Gastroesophageal sphincter (tissue), 4 donors: ENCODE results near the gene TBX20. TPM values are rescaled to one million over a fixed set of nuclear protein-coding genes. Genes with fewer than 3 reads are reported as not detected.
A peak's percentile ranks its signal among the peaks of the same experiment; 100 is the strongest.
"Not testable (repeated sequence)": the region's sequence is repeated elsewhere in the genome, so short reads cannot be mapped to it uniquely, and the experiment has no call there.

Experiments
- ATAC-seq: fragments of 150-250 bp; one replicate; pipeline ENCODE4 v1.9.1; 2016; ENCODE audit warnings: mild to moderate bottlenecking, moderate library complexity
- H3K27ac ChIP-seq, 4 donors: fragments of 200-600 bp; sonication (generic) in 3 of 4; 1 replicate in 3 of 4; 2 replicates in 1 of 4; pipeline ENCODE4 v1.5.1; 2016 to 2019
- H3K27me3 ChIP-seq: fragments of 200-600 bp; sonication (generic); one replicate; pipeline ENCODE4 v1.5.1; 2019
- H3K36me3 ChIP-seq, 2 donors: fragments of 200-600 bp; sonication (generic); one replicate each; pipeline ENCODE4 v1.5.1; 2019; ENCODE audit warnings: control low read depth in 1 of 2
- H3K4me1 ChIP-seq, 3 donors: fragments of 200-600 bp; sonication (generic); 1 replicate in 2 of 3; 2 replicates in 1 of 3; pipeline ENCODE4 v1.5.1; 2016 to 2019; ENCODE audit warnings: control low read depth in 2 of 3
- H3K4me3 ChIP-seq, 2 donors: fragments of 200-600 bp; sonication (generic); one replicate each; pipeline ENCODE4 v1.5.1; 2019; ENCODE audit warnings: mild to moderate bottlenecking in 1 of 2, moderate library complexity in 1 of 2
- H3K9me3 ChIP-seq, 3 donors: fragments of 200-600 bp; sonication (generic); one replicate each; pipeline ENCODE4 v1.5.1; 2017 to 2019; ENCODE audit warnings: control low read depth in 2 of 3
- CTCF ChIP-seq, 4 experiments: fragments of 200-600 bp in 2 of 4; fragments of 450-650 bp in 2 of 4; sonication (generic) in 1 of 4; IDR thresholded peaks; one replicate each; pipeline ENCODE4 v1.5.1; 2017 to 2019; ENCODE audit warnings: antibody characterized with exemption in 4 of 4, mild to moderate bottlenecking in 2 of 4, moderate library complexity in 2 of 4
- EP300 ChIP-seq: sonication (generic); formaldehyde crosslinking; IDR thresholded peaks from one replicate; pipeline ENCODE4 v1.6.1; 2017; ENCODE audit warnings: antibody characterized with exemption, mild to moderate bottlenecking
- POLR2A ChIP-seq, 2 donors: fragments of 450-650 bp; IDR thresholded peaks; one replicate each; pipeline ENCODE4 v1.6.1; 2017; ENCODE audit warnings: antibody characterized with exemption in 2 of 2, mild to moderate bottlenecking in 2 of 2, moderate library complexity in 1 of 2
- POLR2AphosphoS5 ChIP-seq: sonication (generic); formaldehyde crosslinking; IDR thresholded peaks from one replicate; pipeline ENCODE4 v1.6.1; 2017; ENCODE audit warnings: antibody characterized with exemption
- WGBS, 2 donors: methylation state at CpG; one replicate each; pipeline ENCODE4 v1.1.5; 2018; ENCODE audit warnings: low coverage in 1 of 2; 5-methylcytosine and 5-hydroxymethylcytosine counted together
- total RNA-seq, 4 donors: library from RNA; depleted of rRNA; stranded (reverse); fragments of >200 nt; gene quantifications; one replicate each; pipeline ENCODE4 v1.1.0, GENCODE V29; 2016

Gene TBX20
- total RNA-seq, 4 donors from 2014 or later = 0.54 to 5.4 TPM; not detected in 2

- H3K36me3 ChIP-seq, H3K27ac ChIP-seq, H3K27me3 ChIP-seq, H3K4me3 ChIP-seq, H3K9me3 ChIP-seq, ATAC-seq, H3K4me1 ChIP-seq: not testable (repeated sequence)
- 82 to 83% methylated on average over 2 of the region's 2 CpGs for WGBS, 2 donors
Measured at GRCh38 chr7:35200170-35200569, 53.7 kb downstream of the TBX20 start.

DNA sequence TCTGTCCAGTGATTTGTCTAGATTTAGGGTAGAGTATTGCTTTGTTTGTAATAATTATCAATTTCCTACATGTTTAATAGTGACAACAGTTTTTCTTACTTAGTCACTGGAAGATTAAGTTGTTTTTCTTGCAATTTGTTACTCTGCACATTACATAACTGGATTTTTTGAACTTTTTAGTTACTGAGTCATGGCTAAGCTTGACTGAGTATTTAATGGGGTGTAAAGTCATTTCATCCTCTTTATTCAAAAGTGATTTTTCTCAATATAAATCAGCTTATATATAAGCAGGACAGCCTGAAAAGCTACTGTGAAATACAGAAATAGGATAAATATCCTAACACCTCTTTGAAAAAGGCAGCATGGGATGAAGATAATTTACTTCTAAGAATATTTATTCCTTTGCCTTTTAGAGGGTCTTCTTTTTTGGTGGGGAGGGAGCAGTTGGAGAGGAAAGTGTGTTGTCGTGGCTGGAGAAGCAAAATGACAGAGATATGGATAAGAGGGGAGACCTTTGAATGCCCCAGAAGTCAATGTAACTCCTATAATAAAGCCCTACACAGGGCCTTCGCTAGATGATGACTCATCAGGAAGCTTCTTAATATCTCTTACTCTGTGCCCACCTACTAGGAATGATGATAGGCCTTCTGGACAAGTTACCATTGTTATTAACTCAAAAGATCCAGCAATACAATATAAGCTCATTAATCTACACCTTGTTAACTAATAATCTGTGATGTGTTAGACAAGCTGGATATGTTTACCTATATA, 55.3 kb downstream of the TBX20 start:
- H3K4me1 ChIP-seq, ATAC-seq, H3K9me3 ChIP-seq, H3K4me3 ChIP-seq, H3K27ac ChIP-seq, H3K36me3 ChIP-seq, H3K27me3 ChIP-seq: not testable (repeated sequence)
- 95% methylated on average over 2 of the region's 2 CpGs; no CpG with 5 or more reads in 1 of the 2 donors for WGBS, 2 donors

DNA sequence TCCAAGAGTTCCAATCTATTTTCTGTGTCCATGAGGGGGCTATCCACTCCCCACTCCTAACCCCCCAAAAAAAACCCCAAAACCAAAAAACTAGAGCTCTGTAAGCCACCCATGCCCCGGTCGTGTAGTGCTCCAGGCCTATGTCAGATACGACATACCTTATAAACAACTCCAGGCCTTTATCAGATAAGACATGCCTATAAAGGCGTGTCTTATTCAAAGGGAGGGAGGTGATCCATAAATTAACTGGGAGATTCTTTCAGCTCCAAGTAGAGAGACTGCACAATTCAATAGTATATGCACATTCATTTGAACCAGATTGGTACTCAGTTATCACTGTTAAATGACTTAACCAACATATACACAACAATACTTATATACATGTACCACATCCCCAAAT, 62.3 kb downstream of the TBX20 start:
- H3K36me3 ChIP-seq, H3K9me3 ChIP-seq, H3K4me1 ChIP-seq, H3K27ac ChIP-seq, ATAC-seq, H3K4me3 ChIP-seq: not testable (repeated sequence)
- H3K27me3 ChIP-seq = peaks cover 12% of the 10 kb centered on the region
- 74 to 100% methylated on average over 1 to 4 of the region's 4 CpGs for WGBS, 2 donors

DNA sequence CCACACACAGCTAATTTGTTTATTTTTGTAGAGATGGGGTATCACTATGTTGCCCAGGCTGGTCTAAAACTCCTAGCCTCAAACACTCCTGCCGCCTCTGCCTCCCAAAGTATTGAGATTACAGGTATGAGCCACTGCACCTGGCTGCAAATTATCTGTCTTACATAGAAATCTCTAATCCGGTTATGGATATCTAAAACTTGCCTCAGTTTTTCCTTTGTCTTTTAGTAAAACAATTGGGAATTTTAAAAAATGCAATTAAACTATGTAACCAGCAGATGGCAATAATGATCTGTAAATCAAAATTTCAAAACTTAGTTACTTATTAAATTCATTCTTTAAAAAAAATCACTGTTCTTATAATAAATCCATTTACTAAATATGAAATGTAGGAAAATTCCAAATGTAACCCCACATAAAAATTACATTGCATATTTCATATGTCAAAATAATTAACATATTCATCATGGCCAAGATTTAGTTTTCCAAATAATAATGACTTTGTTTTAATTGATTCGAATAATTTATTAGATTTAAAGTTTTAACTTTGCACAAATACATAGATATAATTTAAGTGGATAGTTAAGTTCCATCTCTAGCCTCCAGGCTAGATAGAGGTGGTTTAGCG, 63.6 kb downstream of the TBX20 start:
- TF ChIP-seq CTCF (IDR thresholded peaks at IDR 0.05) = peak in 2 of 4 experiments; percentile 9 to 22
- peaks cover 25% of the 10 kb centered on the region for H3K27me3 ChIP-seq
- H3K4me3 ChIP-seq, H3K9me3 ChIP-seq, ATAC-seq, H3K27ac ChIP-seq, H3K36me3 ChIP-seq: not testable (repeated sequence)
- 48 to 73% methylated on average over 3 to 4 of the region's 4 CpGs for WGBS, 2 donors
- H3K4me1 ChIP-seq = peaks cover 0 to 17% (median 10%) of the 10 kb centered on the region in 3 donors

GRCh38 chr7:35186751-35187150, 67.1 kb downstream of the TBX20 start:
- Histone ChIP-seq H3K4me3 (peak overlapping the region in 1 of 2 donors; percentile 46), H3K27me3 (peaks cover 36% of the 10 kb centered on the region), H3K4me1 (peaks cover 0 to 17% (median 10%) of the 10 kb centered on the region in 3 donors)
- not testable (repeated sequence) for H3K27ac ChIP-seq, H3K36me3 ChIP-seq, ATAC-seq, H3K9me3 ChIP-seq
- WGBS, 2 donors = 1 to 3% methylated on average over 6 to 20 of the region's 27 CpGs

DNA sequence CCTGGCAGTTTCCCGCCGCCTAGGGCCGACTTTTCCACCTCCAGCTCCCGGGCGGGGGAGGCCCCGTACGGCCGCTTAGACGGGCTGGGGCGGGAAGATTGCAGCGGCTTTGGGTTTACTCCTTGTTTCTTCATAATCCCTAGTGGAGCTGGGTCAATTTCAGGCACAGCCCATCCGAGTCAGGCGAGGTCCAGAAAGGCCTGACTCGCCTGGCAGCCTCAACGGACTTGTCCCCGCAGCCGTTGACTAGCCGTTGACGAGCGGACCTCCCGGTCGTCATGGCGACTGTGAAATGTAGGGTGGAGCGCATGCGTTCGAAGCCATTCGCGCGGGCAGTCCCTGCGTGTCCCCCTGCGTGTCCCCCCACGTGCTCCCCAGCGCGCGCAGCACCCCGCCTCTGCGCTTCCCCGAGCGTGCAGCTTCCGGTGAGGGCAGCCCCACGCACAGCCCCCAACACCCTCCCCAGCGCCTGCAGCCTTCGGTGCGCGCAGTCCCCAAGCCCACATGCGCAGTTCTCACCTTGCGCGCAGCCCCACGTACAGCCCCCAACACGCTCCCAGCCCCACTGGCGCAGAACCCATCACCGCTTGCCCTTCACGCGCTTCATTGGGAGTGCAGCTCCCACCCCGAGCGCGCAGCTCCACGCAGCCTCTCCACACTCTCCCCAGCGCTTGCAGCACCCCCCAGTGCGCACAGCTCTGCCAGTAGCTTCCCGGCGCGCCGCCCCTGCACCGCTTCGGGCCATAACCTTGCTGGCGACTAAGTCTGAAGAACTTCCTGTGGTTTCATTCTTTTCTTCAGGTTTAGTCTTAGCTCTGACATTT, 67.8 kb downstream of the TBX20 start:
- WGBS, 2 donors = 0 to 2% methylated on average over 1 to 7 of the region's 67 CpGs
- H3K9me3 ChIP-seq = no peaks in the 10 kb centered on the region
- peaks cover 0 to 17% (median 10%) of the 10 kb centered on the region in 3 donors for H3K4me1 ChIP-seq
- H3K27me3 ChIP-seq = peaks cover 36% of the 10 kb centered on the region
- H3K27ac ChIP-seq = no peak overlapping the region
- no peaks in the 10 kb centered on the region for H3K36me3 ChIP-seq
- peak overlapping the region; percentile 13 to 46 for H3K4me3 ChIP-seq
- TF ChIP-seq POLR2AphosphoS5 (no peak), CTCF (IDR thresholded peaks at IDR 0.05) (no peak), POLR2A (IDR thresholded peaks at IDR 0.05) (no peak), EP300 (no peak)
- peak; percentile 31 for ATAC-seq

DNA sequence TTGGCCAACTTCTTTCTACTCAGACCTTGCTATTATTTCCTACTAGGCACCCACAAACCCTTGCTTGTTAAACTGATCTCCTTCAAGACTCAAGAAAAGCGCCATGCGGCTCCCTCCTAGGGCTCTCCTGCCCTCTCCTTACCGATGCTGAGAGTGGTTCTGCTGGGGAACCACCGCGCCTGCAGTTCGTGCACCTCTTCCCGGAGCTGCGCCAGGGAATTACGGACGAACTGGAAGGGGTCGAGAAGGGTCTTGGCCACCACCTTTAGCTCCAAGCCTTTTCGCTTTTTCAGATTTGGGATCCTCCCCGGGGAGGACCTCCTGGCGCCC, 68.4 kb downstream of the TBX20 start:
- Histone ChIP-seq H3K4me1 (peaks cover 0 to 17% (median 10%) of the 10 kb centered on the region in 3 donors), H3K27me3 (peaks cover 36% of the 10 kb centered on the region), H3K4me3 (peak overlapping the region in 1 of 2 donors; percentile 46)
- WGBS, 2 donors = 2 to 5% methylated on average over 7 to 11 of the region's 14 CpGs
- ATAC-seq, H3K36me3 ChIP-seq, H3K9me3 ChIP-seq, H3K27ac ChIP-seq: not testable (repeated sequence)

DNA sequence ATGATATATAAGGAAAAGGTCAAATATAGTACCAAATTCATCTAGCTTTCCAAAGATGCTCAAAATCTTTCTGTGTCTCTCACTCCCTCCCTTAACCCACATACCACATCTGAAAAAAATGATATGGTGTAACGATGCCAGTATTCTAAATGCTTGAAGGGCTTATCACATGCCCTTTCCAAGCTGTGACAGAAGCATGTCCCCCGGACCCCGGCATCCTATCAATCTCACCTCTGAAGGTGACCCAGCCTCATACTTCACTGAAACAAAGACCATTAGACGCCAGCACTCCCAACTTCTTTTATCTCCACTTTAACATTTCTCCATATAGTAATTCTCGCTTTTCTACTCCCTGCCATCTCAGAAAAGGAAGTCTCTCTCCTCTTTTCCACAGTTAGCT, 68.9 kb downstream of the TBX20 start:
- peaks cover 0 to 17% (median 10%) of the 10 kb centered on the region in 3 donors for H3K4me1 ChIP-seq
- peaks cover 36% of the 10 kb centered on the region for H3K27me3 ChIP-seq
- not testable (repeated sequence) for H3K36me3 ChIP-seq, H3K27ac ChIP-seq, ATAC-seq, H3K9me3 ChIP-seq, H3K4me3 ChIP-seq
- 62 to 64% methylated on average over 3 to 5 of the region's 5 CpGs for WGBS, 2 donors

DNA sequence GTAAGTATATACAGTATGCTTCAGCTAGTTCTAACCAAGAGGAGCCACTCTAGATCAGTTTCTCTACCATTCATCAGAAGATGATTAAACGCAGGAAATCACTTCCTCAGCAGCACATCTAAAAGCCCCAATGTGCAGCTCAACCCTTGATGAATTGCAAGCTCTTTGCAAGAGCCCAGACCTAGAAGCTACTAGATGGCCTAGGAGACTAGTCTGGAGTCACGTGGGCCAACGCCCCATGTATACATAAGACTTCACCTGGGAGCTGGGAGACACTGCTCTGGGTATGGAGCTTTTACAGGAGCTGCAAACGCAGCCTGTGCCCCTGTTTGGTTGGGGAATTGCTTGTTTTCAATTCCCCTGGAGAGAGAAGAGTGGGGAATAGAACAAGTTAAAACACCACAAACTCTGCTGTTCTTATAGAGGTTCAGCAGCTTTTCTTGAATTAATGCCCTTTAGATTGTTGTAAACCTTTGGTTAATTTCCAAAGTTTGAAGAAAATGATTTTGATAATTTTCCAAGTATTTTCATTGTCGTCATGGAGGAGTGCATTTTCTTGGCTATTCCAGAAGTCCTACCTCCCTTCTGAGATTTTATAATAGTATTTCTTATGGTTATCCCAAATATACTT, 69.9 kb downstream of the TBX20 start:
- not testable (repeated sequence) for H3K36me3 ChIP-seq, ATAC-seq, H3K4me3 ChIP-seq, H3K27ac ChIP-seq, H3K9me3 ChIP-seq
- WGBS, 2 donors = 48 to 80% methylated on average over 5 of the region's 5 CpGs
- H3K4me1 ChIP-seq = peaks cover 0 to 17% (median 10%) of the 10 kb centered on the region in 3 donors
- peaks cover 36% of the 10 kb centered on the region for H3K27me3 ChIP-seq

- not testable (repeated sequence) for H3K27ac ChIP-seq, H3K9me3 ChIP-seq, ATAC-seq, H3K4me3 ChIP-seq, H3K4me1 ChIP-seq, H3K36me3 ChIP-seq
- H3K27me3 ChIP-seq = peaks cover 15% of the 10 kb centered on the region
- WGBS, 2 donors = 84 to 90% methylated on average over 5 to 6 of the region's 6 CpGs
Measured at GRCh38 chr7:35180665-35181064, 73.2 kb downstream of the TBX20 start.
